GM12878 (cell line): ENCODE measurements around the gene MYO18B. TPM values are rescaled to one million over a fixed set of nuclear protein-coding genes. Genes with fewer than 3 reads are reported as not detected.

ENCODE experiments used
- ATAC-seq: fragments of 200-7000 bp; cut with Tn5 transposase; 3 replicates; pipeline ENCODE4 v1.9.1; 2020; ENCODE audit warnings: mild to moderate bottlenecking, moderate library complexity
- BruUV-seq: library from RNA; stranded (reverse); fragments of 400-500 nt; replicated peaks from 2 replicates; lab custom pipeline; 2021; lab: Mats Ljungman, UMichigan
- CTCF ChIA-PET: fragments of 300-600 bp; sonication (Branson Sonifier 250); formaldehyde crosslinking; extraction: SDS; loops from one replicate; lab custom pipeline; 2021; ENCODE audit warnings: inconsistent platforms; lab: Yijun Ruan, JAX
- POLR2A ChIA-PET: fragments of 350-600 bp; formaldehyde crosslinking; extraction: SDS; loops from one replicate; lab custom pipeline; 2021; ENCODE audit warnings: inconsistent platforms; lab: Charles Lee
- RAD21 ChIA-PET: fragments of 300-600 bp; sonication (Branson Sonifier 250); formaldehyde crosslinking; loops from one replicate; lab custom pipeline; 2023; ENCODE audit warnings: antibody characterized with exemption; ENCODE audit not compliant: unreplicated experiment; lab: Charles Lee
- SMC1A ChIA-PET: fragments of 300-600 bp; sonication (Branson Sonifier 250); formaldehyde crosslinking; loops from one replicate; lab custom pipeline; 2023; ENCODE audit not compliant: unreplicated experiment, uncharacterized antibody; lab: Charles Lee
- DNase-seq: peaks from one replicate; pipeline ENCODE4 v3.0.0-alpha.2; 2011; ENCODE audit warnings: low read depth, low spot score
- FAIRE-seq: peaks from 3 replicates; lab custom pipeline; 2011; peaks lifted over from hg19 to GRCh38; lab: Jason Lieb, UNC
- H2AFZ ChIP-seq: 2 replicates; pipeline ENCODE4 v1.6.0; 2011; ENCODE audit warnings: low read depth, low read length, control low read depth; ENCODE audit not compliant: control insufficient read depth
- H3K27ac ChIP-seq: 2 replicates; pipeline ENCODE4 v1.5.1; 2011; ENCODE audit warnings: control low read depth; ENCODE audit not compliant: control insufficient read depth, insufficient read depth
- H3K27me3 ChIP-seq, 2 experiments: replicated peaks in 1 of 2; 2 replicates each; pipeline versions ENCODE4 v1.6.0 to v1.6.1; 2011; ENCODE audit warnings: low read length in 1 of 2; ENCODE audit not compliant: control insufficient read depth in 2 of 2, insufficient read depth in 2 of 2
- H3K36me3 ChIP-seq, 2 experiments: 2 replicates each; pipeline ENCODE4 v1.5.1; 2011; ENCODE audit warnings: low read length in 1 of 2; ENCODE audit not compliant: control insufficient read depth in 2 of 2, insufficient read depth in 2 of 2
- H3K4me1 ChIP-seq: 2 replicates; pipeline ENCODE4 v1.6.1; 2011; ENCODE audit warnings: mild to moderate bottlenecking, low read length, moderate library complexity, mixed read lengths; ENCODE audit not compliant: control insufficient read depth, insufficient read depth
- H3K4me2 ChIP-seq: 2 replicates; pipeline ENCODE4 v1.6.0; 2011; ENCODE audit warnings: control low read depth; ENCODE audit not compliant: control insufficient read depth, insufficient read depth
- H3K4me3 ChIP-seq: fragments of 200-600 bp; sonication (generic); 2 replicates; pipeline ENCODE4 v1.5.1; 2016
- H3K79me2 ChIP-seq: 2 replicates; pipeline ENCODE4 v1.6.0; 2011; ENCODE audit warnings: low read length; ENCODE audit not compliant: control insufficient read depth, insufficient read depth
- H3K9ac ChIP-seq: 2 replicates; pipeline ENCODE4 v1.8.0; 2011; ENCODE audit warnings: low read length, control low read depth, mixed read lengths; ENCODE audit not compliant: control insufficient read depth, insufficient read depth
- H3K9me3 ChIP-seq: replicated peaks from 3 replicates; pipeline ENCODE4 v1.5.1; 2011; ENCODE audit warnings: mild to moderate bottlenecking, low read length; ENCODE audit not compliant: control insufficient read depth, insufficient read depth
- H4K20me1 ChIP-seq: 2 replicates; pipeline ENCODE4 v1.6.0; 2011; ENCODE audit not compliant: control insufficient read depth, insufficient read depth
- ASH2L ChIP-seq: fragments of 300-600, 200-600 bp; sonication (generic); IDR thresholded peaks from 2 replicates; pipeline ENCODE4 v1.6.1; 2017; ENCODE audit warnings: low read depth, mild to moderate bottlenecking, borderline replicate concordance
- BMI1 ChIP-seq: fragments of 450-650 bp; IDR thresholded peaks from 2 replicates; pipeline ENCODE4 v1.6.1; 2016; ENCODE audit warnings: mild to moderate bottlenecking, moderate library complexity, borderline replicate concordance
- CBX5 ChIP-seq: sonication (generic); IDR thresholded peaks from 2 replicates; pipeline ENCODE4 v1.6.1; 2016; ENCODE audit warnings: low read depth, moderate library complexity, mild to moderate bottlenecking, inconsistent platforms
- IRF3 ChIP-seq: fragments of 450-650 bp; IDR thresholded peaks from 2 replicates; pipeline ENCODE4 v1.6.1; 2014; ENCODE audit warnings: mild to moderate bottlenecking
- JUND ChIP-seq: IDR thresholded peaks from 2 replicates; pipeline ENCODE4 v1.6.1; 2012; ENCODE audit warnings: low read depth, mild to moderate bottlenecking, low read length, improper control_type of control experiment, moderate library complexity
- MEF2A ChIP-seq: IDR thresholded peaks from 2 replicates; pipeline ENCODE4 v1.6.1; 2011; ENCODE audit warnings: low read depth, mild to moderate bottlenecking, low read length, moderate library complexity; ENCODE audit not compliant: insufficient read depth
- MLLT1 ChIP-seq: fragments of 450-650 bp; IDR thresholded peaks from 2 replicates; pipeline ENCODE4 v1.6.1; 2016; ENCODE audit warnings: mild to moderate bottlenecking
- PML ChIP-seq: IDR thresholded peaks from 2 replicates; pipeline ENCODE4 v1.6.1; 2012; ENCODE audit warnings: low read length, inconsistent platforms
- RELA ChIP-seq: fragments of 450-650 bp; IDR thresholded peaks from 2 replicates; pipeline ENCODE4 v1.8.0; 2014; ENCODE audit warnings: borderline replicate concordance; ENCODE audit not compliant: partially characterized antibody
- SPI1 ChIP-seq: IDR thresholded peaks from 2 replicates; pipeline ENCODE4 v1.6.1; 2011; ENCODE audit warnings: low read depth, mild to moderate bottlenecking, low read length, moderate library complexity, borderline replicate concordance; ENCODE audit not compliant: insufficient read depth
- ZBED1 ChIP-seq: IDR thresholded peaks from 2 replicates; pipeline ENCODE4 v1.6.1; 2016; ENCODE audit warnings: borderline replicate concordance
- WGBS: methylation state at CpG from one replicate; pipeline ENCODE4 v1.1.6; 2016; ENCODE audit warnings: low lambda C conversion rate; ENCODE audit not compliant: insufficient replicate concordance, insufficient coverage; ENCODE audit errors: missing lambda C conversion rate; 5-methylcytosine and 5-hydroxymethylcytosine counted together
- in situ Hi-C: fragments of 300-500 bp; cut with MboI; formaldehyde crosslinking; loops from 9 replicates; pipeline ENCODE4 v1.14.3; 2018; ENCODE audit warnings: mixed read lengths
- intact Hi-C: fragments of 100-400 bp; cut with micrococcal nuclease; formaldehyde crosslinking; loops from one replicate; pipeline ENCODE4 v1.14.2; 2022; ENCODE audit not compliant: unreplicated experiment
- polyA plus RNA-seq, 11 experiments: library from polyadenylated mRNA; depleted of rRNA in 4 of 11; unstranded in 6 of 11; stranded (reverse) in 5 of 11; fragments of >200 nt; fragmentation: Nextera tagmentation in 4 of 11; fragmentation: Illumina TruSeq in 1 of 11; extraction: Ambion mirVana in 4 of 11; extraction: Trizol in 1 of 11; gene quantifications; 1 replicate in 1 of 11; 2 replicates in 10 of 11; pipeline versions ENCODE4 v1.2.1 to v1.2.3, GENCODE V29; 2011 to 2016; ENCODE audit warnings: inconsistent platforms in 2 of 11, missing spikeins in 2 of 11, low read depth in 1 of 11
- total RNA-seq, 4 experiments: library from RNA; depleted of rRNA in 3 of 4; stranded (reverse); fragments of >200 nt in 3 of 4; fragmentation: Illumina TruSeq in 1 of 4; extraction: Trizol in 1 of 4; gene quantifications; 2 replicates each; pipeline versions ENCODE4 v1.2.1 to v1.2.3, GENCODE V29; 2013 to 2021
- TF ChIP-seq, protein P1 (sequence below): IDR thresholded peaks from 2 replicates; pipeline ENCODE4 v1.6.1; 2012; ENCODE audit warnings: mild to moderate bottlenecking, low read depth, low read length

MYO18B gene
- total and polyA plus RNA-seq, 10 of the 15 experiments (the other 5 are each of a cell fraction or from before 2014, with no cell fraction given): 0.05 to 2.1 (median 0.51) TPM; not detected in 1

- TF ChIP-seq MLLT1: no peak
- TF ChIP-seq ZBED1: no peak
- no peak for TF ChIP-seq RELA
- TF ChIP-seq, protein P1, sequence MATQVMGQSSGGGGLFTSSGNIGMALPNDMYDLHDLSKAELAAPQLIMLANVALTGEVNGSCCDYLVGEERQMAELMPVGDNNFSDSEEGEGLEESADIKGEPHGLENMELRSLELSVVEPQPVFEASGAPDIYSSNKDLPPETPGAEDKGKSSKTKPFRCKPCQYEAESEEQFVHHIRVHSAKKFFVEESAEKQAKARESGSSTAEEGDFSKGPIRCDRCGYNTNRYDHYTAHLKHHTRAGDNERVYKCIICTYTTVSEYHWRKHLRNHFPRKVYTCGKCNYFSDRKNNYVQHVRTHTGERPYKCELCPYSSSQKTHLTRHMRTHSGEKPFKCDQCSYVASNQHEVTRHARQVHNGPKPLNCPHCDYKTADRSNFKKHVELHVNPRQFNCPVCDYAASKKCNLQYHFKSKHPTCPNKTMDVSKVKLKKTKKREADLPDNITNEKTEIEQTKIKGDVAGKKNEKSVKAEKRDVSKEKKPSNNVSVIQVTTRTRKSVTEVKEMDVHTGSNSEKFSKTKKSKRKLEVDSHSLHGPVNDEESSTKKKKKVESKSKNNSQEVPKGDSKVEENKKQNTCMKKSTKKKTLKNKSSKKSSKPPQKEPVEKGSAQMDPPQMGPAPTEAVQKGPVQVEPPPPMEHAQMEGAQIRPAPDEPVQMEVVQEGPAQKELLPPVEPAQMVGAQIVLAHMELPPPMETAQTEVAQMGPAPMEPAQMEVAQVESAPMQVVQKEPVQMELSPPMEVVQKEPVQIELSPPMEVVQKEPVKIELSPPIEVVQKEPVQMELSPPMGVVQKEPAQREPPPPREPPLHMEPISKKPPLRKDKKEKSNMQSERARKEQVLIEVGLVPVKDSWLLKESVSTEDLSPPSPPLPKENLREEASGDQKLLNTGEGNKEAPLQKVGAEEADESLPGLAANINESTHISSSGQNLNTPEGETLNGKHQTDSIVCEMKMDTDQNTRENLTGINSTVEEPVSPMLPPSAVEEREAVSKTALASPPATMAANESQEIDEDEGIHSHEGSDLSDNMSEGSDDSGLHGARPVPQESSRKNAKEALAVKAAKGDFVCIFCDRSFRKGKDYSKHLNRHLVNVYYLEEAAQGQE: no peak
- TF ChIP-seq ASH2L: no peak
- TF ChIP-seq PML: no peak
Measured at GRCh38 chr22:25814685-25815084, 72.7 kb downstream of the MYO18B start (continued).

DNA sequence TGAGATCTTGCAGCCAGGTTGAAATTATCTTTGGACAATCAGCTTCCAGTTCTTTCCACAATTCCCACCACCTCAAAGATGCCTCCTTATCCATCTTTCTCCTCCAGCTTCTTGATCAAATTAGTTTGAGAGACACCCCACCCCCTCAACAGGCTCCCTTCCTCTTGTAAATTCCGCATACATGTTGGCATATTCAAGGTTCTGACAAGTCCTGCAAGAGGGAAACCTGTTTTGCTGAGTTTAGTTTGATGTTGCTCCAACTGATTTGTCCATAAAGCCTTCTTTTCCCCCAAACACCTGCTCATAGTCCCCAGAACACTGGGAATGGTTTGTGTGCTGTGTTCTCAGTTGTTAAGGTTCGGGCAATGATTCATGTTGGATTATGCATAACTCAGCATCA is 73.6 kb downstream of the MYO18B start:
- TF ChIP-seq BMI1 (no peak), MEF2A (no peak), CBX5 (no peak), JUND (no peak), IRF3 (no peak), SPI1 (no peak)
- no peaks in the 10 kb centered on the region for H4K20me1 ChIP-seq
- FAIRE-seq (no peak), DNase-seq (no peak), ATAC-seq (no peak)
- ChIA-PET RAD21 (no interaction called here), POLR2A (no interaction called here), CTCF (no interaction called here), SMC1A (no interaction called here)
- intact Hi-C loops: no loop called here
- H3K27ac ChIP-seq: no peak overlapping the region
- H2AFZ ChIP-seq: no peak overlapping the region
- BruUV-seq: no TSS peak
- no peaks in the 10 kb centered on the region for H3K4me1 ChIP-seq
- no peaks in the 10 kb centered on the region; the same call in 2 of the 3 replicates for H3K9me3 ChIP-seq
- H3K9ac ChIP-seq: no peak overlapping the region
- no peak overlapping the region for H3K4me2 ChIP-seq
- H3K79me2 ChIP-seq: no peaks in the 10 kb centered on the region
- peaks cover 0 to 2% of the 10 kb centered on the region in 2 experiments; a peak in 2 of 4 replicates for H3K27me3 ChIP-seq
- in situ Hi-C loops: no loop called here
- H3K4me3 ChIP-seq: no peak overlapping the region
- no peaks in the 10 kb centered on the region for H3K36me3 ChIP-seq
- WGBS: 13% methylated on average over 2 of the region's 2 CpGs
